HepG2 (cell line): ENCODE data around the gene SASH1. TPM values are rescaled to one million over a fixed set of nuclear protein-coding genes. Genes with fewer than 3 reads are reported as not detected.

Experiments used
- ARNT2 ChIP-seq: sonication (generic); formaldehyde crosslinking; IDR thresholded peaks from 2 replicates; pipeline ENCODE4 v1.8.0; 2022; ENCODE audit warnings: mild to moderate bottlenecking, low read depth, missing genetic modification reagents, moderate library complexity
- FOXC1 ChIP-seq: sonication (generic); formaldehyde crosslinking; IDR thresholded peaks from 2 replicates; pipeline ENCODE4 v1.8.0; 2022; ENCODE audit warnings: mild to moderate bottlenecking, missing genetic modification reagents, borderline replicate concordance
- HCFC1 ChIP-seq: fragments of 150-350 bp; IDR thresholded peaks from 2 replicates; pipeline ENCODE4 v1.6.1; 2014; ENCODE audit warnings: low read depth, low read length
- PBX3 ChIP-seq: sonication (generic); formaldehyde crosslinking; IDR thresholded peaks from 2 replicates; pipeline ENCODE4 v1.8.1; 2023; ENCODE audit warnings: missing genetic modification reagents, inconsistent platforms, borderline replicate concordance
- ZNF224 ChIP-seq: sonication (generic); formaldehyde crosslinking; IDR thresholded peaks from 2 replicates; pipeline ENCODE4 v1.5.0; 2020; ENCODE audit warnings: mild to moderate bottlenecking, missing genetic modification reagents
- ZNF280D ChIP-seq: sonication (generic); formaldehyde crosslinking; IDR thresholded peaks from 2 replicates; pipeline ENCODE4 v1.5.1; 2020; ENCODE audit warnings: mild to moderate bottlenecking, missing genetic modification reagents
- ZNF512 ChIP-seq: sonication (generic); formaldehyde crosslinking; IDR thresholded peaks from 2 replicates; pipeline ENCODE4 v1.4.0; 2020; ENCODE audit warnings: mild to moderate bottlenecking, missing genetic modification reagents
- ZNF768 ChIP-seq: sonication (generic); formaldehyde crosslinking; IDR thresholded peaks from 2 replicates; pipeline ENCODE4 v1.4.0; 2020; ENCODE audit warnings: missing genetic modification reagents
- polyA plus RNA-seq, 8 experiments: library from polyadenylated mRNA; depleted of rRNA in 3 of 8; stranded (reverse) in 7 of 8; unstranded in 1 of 8; fragments of >200 nt; fragmentation: Illumina TruSeq in 4 of 8; extraction: Trizol in 4 of 8; gene quantifications; 2 replicates each; pipeline versions ENCODE4 v1.2.1 to v1.2.3, GENCODE V29; 2011 to 2016; ENCODE audit warnings: low read depth in 4 of 8, missing spikeins in 1 of 8, mixed read lengths in 1 of 8; ENCODE audit not compliant: insufficient read depth in 1 of 8
- total RNA-seq, 5 experiments: library from RNA; depleted of rRNA; stranded (reverse); fragments of >200 nt; fragmentation: Illumina TruSeq; extraction: Trizol; gene quantifications; 2 replicates each; pipeline ENCODE4 v1.2.3, GENCODE V29; 2016; ENCODE audit warnings: low read depth in 1 of 5

The SASH1 gene
- total and polyA plus RNA-seq, 2 of the 13 experiments (the other 11 are each of a cell fraction or from before 2014, with no cell fraction given): 7.5 to 8.2 TPM

- TF ChIP-seq ZNF512 (CRISPR knock-in tag) (no peak), ZNF224 (CRISPR knock-in tag) (no peak), HCFC1 (no peak), PBX3 (CRISPR knock-in tag) (no peak), ZNF280D (CRISPR knock-in tag) (no peak), ZNF768 (CRISPR knock-in tag) (no peak), ARNT2 (CRISPR knock-in tag) (no peak), FOXC1 (CRISPR knock-in tag) (no peak)
- TF ChIP-seq, all 625 proteins: peak for 0
These were observed 73.0 kb downstream of the SASH1 start (continued) for GRCh38 chr6:148415511-148416260.
